ENCODE data around the gene DELE1.

DNA sequence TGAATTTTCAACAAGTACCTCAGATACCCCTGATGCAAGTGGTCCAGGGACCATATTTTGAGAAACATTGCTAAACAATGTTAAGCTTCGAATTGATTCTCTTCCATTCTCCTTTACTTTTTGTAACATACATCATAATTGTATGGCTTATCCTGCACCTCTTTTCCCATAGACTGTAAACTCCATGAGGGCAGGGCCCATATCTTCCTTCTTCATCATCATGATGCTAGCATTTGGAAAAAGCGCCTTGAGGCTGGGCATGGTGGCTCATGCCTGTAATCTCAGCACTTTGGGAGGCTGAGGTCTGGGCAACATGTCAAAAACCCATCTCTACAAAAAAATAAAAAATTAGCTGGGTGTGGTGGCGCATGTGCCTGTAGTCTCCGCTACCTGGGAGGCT lies 14.5 kb upstream of the DELE1 start:
- TF ChIP-seq, protein P1, sequence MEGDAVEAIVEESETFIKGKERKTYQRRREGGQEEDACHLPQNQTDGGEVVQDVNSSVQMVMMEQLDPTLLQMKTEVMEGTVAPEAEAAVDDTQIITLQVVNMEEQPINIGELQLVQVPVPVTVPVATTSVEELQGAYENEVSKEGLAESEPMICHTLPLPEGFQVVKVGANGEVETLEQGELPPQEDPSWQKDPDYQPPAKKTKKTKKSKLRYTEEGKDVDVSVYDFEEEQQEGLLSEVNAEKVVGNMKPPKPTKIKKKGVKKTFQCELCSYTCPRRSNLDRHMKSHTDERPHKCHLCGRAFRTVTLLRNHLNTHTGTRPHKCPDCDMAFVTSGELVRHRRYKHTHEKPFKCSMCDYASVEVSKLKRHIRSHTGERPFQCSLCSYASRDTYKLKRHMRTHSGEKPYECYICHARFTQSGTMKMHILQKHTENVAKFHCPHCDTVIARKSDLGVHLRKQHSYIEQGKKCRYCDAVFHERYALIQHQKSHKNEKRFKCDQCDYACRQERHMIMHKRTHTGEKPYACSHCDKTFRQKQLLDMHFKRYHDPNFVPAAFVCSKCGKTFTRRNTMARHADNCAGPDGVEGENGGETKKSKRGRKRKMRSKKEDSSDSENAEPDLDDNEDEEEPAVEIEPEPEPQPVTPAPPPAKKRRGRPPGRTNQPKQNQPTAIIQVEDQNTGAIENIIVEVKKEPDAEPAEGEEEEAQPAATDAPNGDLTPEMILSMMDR (conservative IDR thresholded peaks at IDR 0.05 in 1 of 2, IDR thresholded peaks at IDR 0.05 in 1 of 2; ENCODE audit: low read depth in 1 of 2, low read length in 2 of 2), result no peak
- no peak for TF ChIP-seq EZH2 (IDR thresholded peaks at IDR 0.05; ENCODE audit: low read length, missing control alignments)

All from fibroblast of lung (primary cell).